Central memory CD8-positive, alpha-beta T cell (primary cell): ENCODE results near the gene RRP15.

Source experiments
- ATAC-seq: fragments of 150-1000 bp; cut with Tn5 transposase; replicated peaks from 2 replicates; pipeline ENCODE4 v1.10.0; 2022; ENCODE audit warnings: mild to moderate bottlenecking, moderate FRiP score, moderate number of reproducible peaks; ENCODE audit not compliant: poor library complexity, severe bottlenecking; ENCODE audit errors: extremely low read depth
- DNase-seq, 2 donors: peaks; one replicate each; pipeline ENCODE4 v3.0.0; 2021; ENCODE audit warnings: low spot score in 2 of 2
- H3K27ac Mint-ChIP-seq: one replicate; pipeline ENCODE4 v1.8.0; 2022; ENCODE audit warnings: low read depth, mild to moderate bottlenecking, moderate library complexity, mixed read lengths
- H3K27me3 Mint-ChIP-seq: one replicate; pipeline ENCODE4 v1.8.0; 2022; ENCODE audit warnings: mixed read lengths
- H3K36me3 Mint-ChIP-seq: one replicate; pipeline ENCODE4 v1.8.0; 2022; ENCODE audit warnings: mild to moderate bottlenecking, moderate library complexity, mixed read lengths; ENCODE audit not compliant: insufficient read depth
- H3K4me1 Mint-ChIP-seq: one replicate; pipeline ENCODE4 v1.8.0; 2022; ENCODE audit warnings: mixed read lengths
- H3K4me3 Mint-ChIP-seq: one replicate; pipeline ENCODE4 v1.8.0; 2022; ENCODE audit warnings: mild to moderate bottlenecking, moderate library complexity, mixed read lengths
- H3K9me3 Mint-ChIP-seq: one replicate; pipeline ENCODE4 v1.8.0; 2022; ENCODE audit warnings: mixed read lengths

The RRP15 gene

DNA sequence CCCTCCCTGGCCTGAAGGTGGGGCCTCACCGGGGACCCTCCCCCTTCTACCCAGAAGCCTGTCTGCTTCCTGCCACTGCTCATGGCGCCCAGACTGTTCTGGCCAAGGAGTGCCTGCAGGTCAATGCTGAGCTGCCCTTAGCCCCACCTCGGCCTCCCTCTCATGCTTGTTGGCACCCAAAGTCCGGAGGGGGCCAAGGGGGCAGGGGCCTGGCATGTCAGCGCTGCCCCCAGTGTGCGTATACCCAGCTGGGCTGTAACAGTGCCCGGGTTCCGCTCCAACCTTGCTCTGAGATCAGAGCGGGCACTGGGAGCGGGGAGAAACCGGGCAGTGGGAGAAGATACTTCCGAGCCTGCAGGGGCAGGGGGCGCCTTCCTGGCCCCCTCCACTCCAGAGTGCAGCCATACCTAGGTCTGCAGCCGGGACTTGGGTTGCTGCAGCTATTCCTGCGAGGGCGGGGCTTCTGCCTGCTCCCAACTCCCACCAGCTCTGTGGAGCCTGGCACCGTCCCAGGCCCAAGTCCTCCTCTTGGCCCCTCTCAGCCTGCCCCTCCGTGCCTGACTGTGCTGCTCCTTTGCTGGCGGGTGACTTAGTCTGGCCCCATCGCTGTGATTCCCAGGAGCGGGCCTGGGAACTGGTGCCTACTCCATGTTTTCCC, 38.6 kb downstream of the RRP15 start:
- Mint-ChIP-seq H3K36me3 (peaks cover 12% of the 10 kb centered on the region), H3K4me3 (no peak overlapping the region), H3K9me3 (no peaks in the 10 kb centered on the region), H3K27me3 (no peaks in the 10 kb centered on the region), H3K27ac (no peak overlapping the region), H3K4me1 (no peaks in the 10 kb centered on the region)
- DNase-seq (no peak), ATAC-seq (no peak)

DNA sequence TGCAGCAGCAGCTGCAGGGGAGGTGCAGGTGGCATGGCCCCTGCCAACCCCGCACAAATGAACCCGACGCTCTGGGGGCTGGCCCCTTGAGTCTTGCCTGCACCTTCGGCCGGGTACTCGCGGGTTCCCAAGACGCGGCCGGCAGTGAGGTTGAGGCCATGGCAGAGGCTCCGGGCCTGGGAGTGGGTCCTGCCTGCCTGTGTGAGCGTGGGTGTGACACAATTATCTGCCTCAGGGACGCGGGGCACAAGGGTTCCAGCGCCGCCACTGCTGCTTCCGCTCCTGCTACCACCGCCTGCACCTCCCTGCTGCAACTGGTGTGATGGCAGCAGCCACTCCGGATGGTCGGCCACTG, 39.1 kb downstream of the RRP15 start:
- no peak overlapping the region for H3K27ac Mint-ChIP-seq
- H3K9me3 Mint-ChIP-seq, result no peaks in the 10 kb centered on the region
- H3K27me3 Mint-ChIP-seq, result no peaks in the 10 kb centered on the region
- no peak overlapping the region for H3K4me3 Mint-ChIP-seq
- no peak for DNase-seq
- H3K4me1 Mint-ChIP-seq, result no peaks in the 10 kb centered on the region
- H3K36me3 Mint-ChIP-seq, result peaks cover 12% of the 10 kb centered on the region
- ATAC-seq, result no peak

DNA sequence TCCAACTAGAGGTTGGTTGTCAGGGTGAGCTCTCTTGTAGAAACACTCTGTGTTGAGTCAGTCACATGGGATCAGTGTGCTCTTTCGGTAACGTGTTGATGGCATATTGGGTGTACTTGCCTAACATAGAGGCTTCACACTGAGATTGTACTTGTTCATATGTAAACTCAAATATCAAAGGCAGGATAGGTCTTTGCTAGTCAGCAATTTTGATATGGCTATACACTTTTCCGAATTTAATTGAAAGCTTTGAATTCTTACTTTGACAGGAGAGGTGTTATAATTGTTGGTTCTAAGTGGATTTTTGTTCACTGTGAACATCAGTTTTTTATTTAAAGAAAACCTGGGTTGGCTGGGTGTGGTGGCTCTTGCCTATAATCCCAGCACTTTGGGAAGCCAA, 43.7 kb downstream of the RRP15 start:
- Mint-ChIP-seq H3K4me3 (no peak overlapping the region), H3K4me1 (no peaks in the 10 kb centered on the region), H3K27me3 (no peaks in the 10 kb centered on the region), H3K27ac (no peak overlapping the region), H3K36me3 (peaks cover 16% of the 10 kb centered on the region), H3K9me3 (no peaks in the 10 kb centered on the region)
- DNase-seq (no peak), ATAC-seq (no peak)

DNA sequence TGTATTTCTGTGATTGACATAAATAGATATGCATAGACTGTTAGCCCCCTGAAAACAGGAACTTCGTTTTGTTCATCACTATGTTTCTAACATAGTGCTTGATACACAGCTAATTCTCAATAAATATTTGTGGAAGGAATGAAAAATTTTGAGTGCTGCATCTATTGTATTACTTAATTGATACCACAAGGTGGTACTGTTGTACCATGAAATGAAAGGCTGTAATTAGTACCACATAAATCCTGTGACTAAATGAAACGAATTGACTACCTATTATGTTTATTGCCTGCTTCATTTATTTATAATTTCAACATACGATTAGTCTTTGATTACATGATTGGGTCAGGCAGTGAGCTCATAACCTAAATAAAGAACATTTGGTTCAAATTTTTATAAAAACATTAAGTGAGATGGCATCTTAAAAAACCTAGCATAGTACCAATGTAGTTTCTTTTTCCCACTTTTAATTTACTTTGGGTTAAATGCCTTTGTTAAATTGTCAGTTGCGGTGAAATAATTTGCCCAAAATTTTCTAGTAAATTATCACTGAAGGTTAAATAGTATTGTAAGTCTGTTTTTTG, 45.0 kb downstream of the RRP15 start:
- Mint-ChIP-seq H3K27ac (no peak overlapping the region), H3K27me3 (no peaks in the 10 kb centered on the region), H3K9me3 (no peaks in the 10 kb centered on the region), H3K4me1 (no peaks in the 10 kb centered on the region), H3K4me3 (no peak overlapping the region), H3K36me3 (peaks cover 8% of the 10 kb centered on the region)
- ATAC-seq (no peak), DNase-seq (no peak)

GRCh38 chr1:218332416-218332815, 47.3 kb downstream of the RRP15 start:
- ATAC-seq (no peak), DNase-seq (no peak)
- H3K9me3 Mint-ChIP-seq, result no peaks in the 10 kb centered on the region
- H3K4me1 Mint-ChIP-seq, result no peaks in the 10 kb centered on the region
- peaks cover 8% of the 10 kb centered on the region for H3K36me3 Mint-ChIP-seq
- H3K4me3 Mint-ChIP-seq, result no peak overlapping the region
- H3K27me3 Mint-ChIP-seq, result no peaks in the 10 kb centered on the region
- no peak overlapping the region for H3K27ac Mint-ChIP-seq

DNA sequence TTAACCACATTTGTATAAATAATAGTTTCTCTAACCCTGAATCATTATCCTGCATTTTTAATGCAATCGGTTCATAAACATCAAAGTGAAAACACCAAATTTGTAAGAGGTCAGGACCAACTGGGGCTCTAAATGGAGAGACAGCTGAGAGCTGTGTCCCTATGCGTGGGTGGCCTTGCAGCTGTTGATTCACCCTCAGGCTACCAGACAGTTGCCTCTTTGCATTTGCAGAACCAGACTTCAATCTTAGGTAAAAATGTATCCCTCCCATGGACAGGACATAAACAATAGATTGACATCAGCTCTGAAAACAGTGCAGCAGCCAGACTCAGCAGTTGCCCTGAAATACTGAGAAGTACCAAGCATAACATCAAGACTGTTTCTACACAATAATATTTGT, 51.2 kb downstream of the RRP15 start:
- H3K9me3 Mint-ChIP-seq, result no peaks in the 10 kb centered on the region
- H3K27me3 Mint-ChIP-seq, result no peaks in the 10 kb centered on the region
- DNase-seq (no peak), ATAC-seq (no peak)
- H3K27ac Mint-ChIP-seq, result no peak overlapping the region
- H3K4me3 Mint-ChIP-seq, result no peak overlapping the region
- peaks cover 6% of the 10 kb centered on the region for H3K36me3 Mint-ChIP-seq
- no peaks in the 10 kb centered on the region for H3K4me1 Mint-ChIP-seq

DNA sequence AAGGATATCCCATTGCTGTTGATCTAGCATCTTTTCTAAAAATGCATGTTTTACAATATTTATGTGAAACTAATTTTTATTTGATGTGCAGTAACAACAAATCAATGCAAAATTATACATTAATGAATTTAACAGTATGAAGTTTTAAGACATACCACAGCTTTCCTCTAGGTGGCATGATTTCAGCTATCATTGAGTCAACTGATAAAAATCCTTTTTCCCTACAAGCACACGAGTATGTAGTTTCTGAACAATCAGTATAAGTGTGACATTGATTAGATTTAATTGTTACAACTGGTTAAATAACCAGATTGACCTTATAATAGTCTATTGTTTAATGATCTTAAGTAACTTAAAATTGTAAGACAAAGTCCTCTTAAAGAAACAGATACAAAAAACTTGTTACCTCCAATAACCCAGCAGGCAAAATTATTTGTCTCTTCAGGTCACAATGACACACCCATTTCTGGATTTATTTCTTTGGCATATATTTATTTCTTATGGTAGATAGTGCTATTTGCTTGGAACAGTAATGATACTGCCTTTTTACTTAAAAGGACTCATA, 54.3 kb downstream of the RRP15 start:
- no peaks in the 10 kb centered on the region for H3K27me3 Mint-ChIP-seq
- no peaks in the 10 kb centered on the region for H3K36me3 Mint-ChIP-seq
- H3K4me3 Mint-ChIP-seq, result no peak overlapping the region
- DNase-seq (no peak), ATAC-seq (no peak)
- H3K27ac Mint-ChIP-seq, result no peak overlapping the region
- H3K4me1 Mint-ChIP-seq, result no peaks in the 10 kb centered on the region
- H3K9me3 Mint-ChIP-seq, result no peaks in the 10 kb centered on the region

DNA sequence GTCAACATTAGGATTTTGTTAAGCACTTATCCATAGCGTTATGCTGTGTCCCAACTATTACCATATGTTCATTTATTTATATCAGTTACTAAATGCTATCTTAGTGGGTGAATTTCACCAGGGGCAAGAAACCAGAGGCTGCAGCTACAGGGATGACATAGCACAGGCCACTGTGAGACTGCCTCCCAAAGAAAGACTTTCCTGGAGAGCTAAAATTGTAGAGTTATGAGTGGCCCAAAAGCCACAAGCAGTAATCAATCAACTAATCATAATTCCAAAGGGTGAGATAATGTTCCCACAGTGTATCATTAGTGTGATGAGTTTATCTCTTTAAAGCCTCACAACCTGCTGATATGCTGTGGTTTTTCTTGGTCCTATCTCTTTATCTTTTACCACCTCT, 56.2 kb downstream of the RRP15 start:
- Mint-ChIP-seq H3K27me3 (no peaks in the 10 kb centered on the region), H3K36me3 (no peaks in the 10 kb centered on the region), H3K4me1 (no peaks in the 10 kb centered on the region), H3K27ac (no peak overlapping the region), H3K9me3 (no peaks in the 10 kb centered on the region), H3K4me3 (no peak overlapping the region)
- ATAC-seq (no peak), DNase-seq (no peak)

- H3K27me3 Mint-ChIP-seq, result no peaks in the 10 kb centered on the region
- no peak for ATAC-seq
- no peak for DNase-seq
- no peaks in the 10 kb centered on the region for H3K9me3 Mint-ChIP-seq
- H3K4me3 Mint-ChIP-seq, result no peak overlapping the region
- H3K36me3 Mint-ChIP-seq, result no peaks in the 10 kb centered on the region
- no peak overlapping the region for H3K27ac Mint-ChIP-seq
- no peaks in the 10 kb centered on the region for H3K4me1 Mint-ChIP-seq
Measured at GRCh38 chr1:218342091-218342490, 57.0 kb downstream of the RRP15 start.

GRCh38 chr1:218344814-218345672, 60.0 kb downstream of the RRP15 start, which contains the start of gene TGFB2:
Gene TGFB2 (plus strand): TSS chr1:218345336. CDS start chr1:218346702, 1,366 bp downstream.
- Mint-ChIP-seq H3K4me1 (no peaks in the 10 kb centered on the region), H3K4me3 (no peak within 1 kb of the TSS), H3K36me3 (no peaks in the 10 kb centered on the region), H3K9me3 (no peaks in the 10 kb centered on the region), H3K27me3 (no peaks in the 10 kb centered on the region), H3K27ac (no peak within 1 kb of the TSS)
- DNase-seq (no peak), ATAC-seq (no peak)

DNA sequence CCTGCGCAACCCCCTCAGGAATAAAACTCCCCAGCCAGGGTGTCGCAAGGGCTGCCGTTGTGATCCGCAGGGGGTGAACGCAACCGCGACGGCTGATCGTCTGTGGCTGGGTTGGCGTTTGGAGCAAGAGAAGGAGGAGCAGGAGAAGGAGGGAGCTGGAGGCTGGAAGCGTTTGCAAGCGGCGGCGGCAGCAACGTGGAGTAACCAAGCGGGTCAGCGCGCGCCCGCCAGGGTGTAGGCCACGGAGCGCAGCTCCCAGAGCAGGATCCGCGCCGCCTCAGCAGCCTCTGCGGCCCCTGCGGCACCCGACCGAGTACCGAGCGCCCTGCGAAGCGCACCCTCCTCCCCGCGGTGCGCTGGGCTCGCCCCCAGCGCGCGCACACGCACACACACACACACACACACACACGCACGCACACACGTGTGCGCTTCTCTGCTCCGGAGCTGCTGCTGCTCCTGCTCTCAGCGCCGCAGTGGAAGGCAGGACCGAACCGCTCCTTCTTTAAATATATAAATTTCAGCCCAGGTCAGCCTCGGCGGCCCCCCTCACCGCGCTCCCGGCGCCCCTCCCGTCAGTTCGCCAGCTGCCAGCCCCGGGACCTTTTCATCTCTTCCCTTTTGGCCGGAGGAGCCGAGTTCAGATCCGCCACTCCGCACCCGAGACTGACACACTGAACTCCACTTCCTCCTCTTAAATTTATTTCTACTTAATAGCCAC, 60.7 kb downstream of the RRP15 start:
- no peak for DNase-seq
- no peaks in the 10 kb centered on the region for H3K4me1 Mint-ChIP-seq
- no peaks in the 10 kb centered on the region for H3K36me3 Mint-ChIP-seq
- ATAC-seq, result peak; percentile 69
- H3K27me3 Mint-ChIP-seq, result no peaks in the 10 kb centered on the region
- no peak overlapping the region for H3K4me3 Mint-ChIP-seq
- no peak overlapping the region for H3K27ac Mint-ChIP-seq
- no peaks in the 10 kb centered on the region for H3K9me3 Mint-ChIP-seq

DNA sequence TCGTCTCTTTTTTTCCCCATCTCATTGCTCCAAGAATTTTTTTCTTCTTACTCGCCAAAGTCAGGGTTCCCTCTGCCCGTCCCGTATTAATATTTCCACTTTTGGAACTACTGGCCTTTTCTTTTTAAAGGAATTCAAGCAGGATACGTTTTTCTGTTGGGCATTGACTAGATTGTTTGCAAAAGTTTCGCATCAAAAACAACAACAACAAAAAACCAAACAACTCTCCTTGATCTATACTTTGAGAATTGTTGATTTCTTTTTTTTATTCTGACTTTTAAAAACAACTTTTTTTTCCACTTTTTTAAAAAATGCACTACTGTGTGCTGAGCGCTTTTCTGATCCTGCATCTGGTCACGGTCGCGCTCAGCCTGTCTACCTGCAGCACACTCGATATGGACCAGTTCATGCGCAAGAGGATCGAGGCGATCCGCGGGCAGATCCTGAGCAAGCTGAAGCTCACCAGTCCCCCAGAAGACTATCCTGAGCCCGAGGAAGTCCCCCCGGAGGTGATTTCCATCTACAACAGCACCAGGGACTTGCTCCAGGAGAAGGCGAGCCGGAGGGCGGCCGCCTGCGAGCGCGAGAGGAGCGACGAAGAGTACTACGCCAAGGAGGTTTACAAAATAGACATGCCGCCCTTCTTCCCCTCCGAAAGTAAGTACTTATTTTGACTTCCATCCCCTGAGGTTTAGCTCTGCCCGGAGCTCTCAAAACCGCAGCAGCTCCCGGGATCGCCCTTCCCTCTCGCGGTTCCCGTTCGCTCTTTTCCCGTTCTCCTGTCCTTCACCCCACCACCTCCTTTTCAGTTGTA, 61.5 kb downstream of the RRP15 start:
- peaks cover 7% of the 10 kb centered on the region for H3K4me1 Mint-ChIP-seq
- no peak overlapping the region for H3K27ac Mint-ChIP-seq
- H3K4me3 Mint-ChIP-seq, result no peak overlapping the region
- no peaks in the 10 kb centered on the region for H3K27me3 Mint-ChIP-seq
- no peaks in the 10 kb centered on the region for H3K9me3 Mint-ChIP-seq
- DNase-seq, result no peak
- ATAC-seq, result peak; percentile 17
- H3K36me3 Mint-ChIP-seq, result no peaks in the 10 kb centered on the region
